COLO829 (cell line): ENCODE results near the gene RAB5B.
A peak's percentile ranks its signal among the peaks of the same experiment; 100 is the strongest.
"Not testable (repeated sequence)": the region's sequence is repeated elsewhere in the genome, so short reads cannot be mapped to it uniquely, and the experiment has no call there.

Source experiments
- DNase-seq: peaks from one replicate; pipeline ENCODE4 v3.0.0; 2012; ENCODE audit warnings: low spot score

Gene RAB5B

DNA sequence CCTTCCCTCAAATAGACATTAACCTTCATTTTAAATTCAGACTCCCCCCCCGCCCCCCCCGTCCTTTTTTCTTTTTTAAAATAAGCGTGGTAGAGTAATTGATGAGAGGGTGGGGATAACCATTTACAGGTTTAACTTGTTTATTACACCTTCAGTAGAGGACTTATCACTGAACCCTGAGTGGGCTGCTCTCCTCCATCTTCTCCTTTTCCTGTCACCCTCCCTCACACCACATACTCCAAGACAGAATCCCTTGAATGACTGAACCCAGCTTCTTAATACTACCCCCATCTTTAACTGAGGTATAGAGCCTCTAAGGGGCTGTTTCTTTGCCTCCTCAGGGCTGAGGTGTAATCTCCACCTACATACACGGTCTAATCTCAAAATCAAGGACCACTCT, 43.3 kb downstream of the RAB5B start:
- DNase-seq = no peak

DNA sequence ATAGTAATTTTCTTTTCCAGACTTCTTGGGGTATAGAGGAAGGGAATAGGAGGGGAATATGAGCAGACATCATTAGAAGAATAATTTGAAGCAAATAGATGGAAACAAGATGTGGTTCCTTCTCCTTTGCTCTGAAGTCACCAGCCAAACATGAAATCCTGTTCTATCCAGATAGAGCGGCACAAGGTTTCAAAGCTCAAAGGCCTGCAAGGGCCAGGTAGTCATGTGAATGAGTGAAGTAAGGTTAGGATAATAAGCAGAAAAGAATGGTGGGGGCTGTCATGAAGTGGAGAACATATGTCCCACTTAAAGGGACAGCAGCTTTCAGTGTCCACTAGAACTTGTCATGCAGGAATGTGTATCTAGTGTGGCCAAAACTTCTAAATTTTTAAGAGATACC, 44.5 kb downstream of the RAB5B start:
- DNase-seq = no peak

DNA sequence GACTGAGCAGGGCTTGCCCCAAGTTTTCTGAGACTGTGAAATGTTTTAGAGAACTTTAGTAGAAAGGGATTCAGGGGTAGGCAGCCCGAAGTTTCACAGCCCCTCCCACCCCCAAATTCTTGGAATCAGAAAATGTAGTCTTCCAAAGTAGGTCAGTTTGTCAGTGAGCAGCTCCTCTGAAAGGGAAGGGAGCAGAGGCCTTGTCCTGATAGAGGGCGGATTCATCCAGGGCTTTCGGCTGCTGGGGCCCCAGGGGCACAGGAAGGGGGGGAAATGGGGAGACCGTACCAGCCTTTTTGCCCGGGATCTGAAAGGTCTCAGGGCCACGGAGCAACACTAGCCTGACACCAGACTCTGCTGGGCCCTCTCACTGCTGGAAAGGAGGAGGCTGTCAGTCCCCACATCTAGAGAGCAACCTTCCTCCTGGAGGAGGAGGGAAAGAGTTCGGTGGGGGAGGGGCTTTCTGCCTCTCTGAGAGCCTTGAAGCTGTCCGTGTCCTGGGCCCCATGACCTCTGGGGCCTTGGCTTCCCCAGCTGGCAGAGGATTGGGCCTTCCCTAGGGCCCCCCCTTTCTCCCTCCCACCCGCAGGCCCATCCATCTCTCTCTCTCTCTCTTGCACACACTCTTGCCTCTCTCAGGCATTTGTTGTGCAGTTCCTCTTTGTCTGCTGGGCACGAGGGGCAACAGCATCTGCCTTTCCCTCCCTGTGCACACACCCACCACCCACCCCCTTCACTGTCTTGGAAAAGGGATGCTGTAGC, 46.7 kb downstream of the RAB5B start, which contains the start of gene IKZF4:
Gene IKZF4 (plus strand): TSS at position 621 of the 762 bp plus-strand sequence. CDS start 451 bp downstream, outside the sequence.
- no peak for DNase-seq

DNA sequence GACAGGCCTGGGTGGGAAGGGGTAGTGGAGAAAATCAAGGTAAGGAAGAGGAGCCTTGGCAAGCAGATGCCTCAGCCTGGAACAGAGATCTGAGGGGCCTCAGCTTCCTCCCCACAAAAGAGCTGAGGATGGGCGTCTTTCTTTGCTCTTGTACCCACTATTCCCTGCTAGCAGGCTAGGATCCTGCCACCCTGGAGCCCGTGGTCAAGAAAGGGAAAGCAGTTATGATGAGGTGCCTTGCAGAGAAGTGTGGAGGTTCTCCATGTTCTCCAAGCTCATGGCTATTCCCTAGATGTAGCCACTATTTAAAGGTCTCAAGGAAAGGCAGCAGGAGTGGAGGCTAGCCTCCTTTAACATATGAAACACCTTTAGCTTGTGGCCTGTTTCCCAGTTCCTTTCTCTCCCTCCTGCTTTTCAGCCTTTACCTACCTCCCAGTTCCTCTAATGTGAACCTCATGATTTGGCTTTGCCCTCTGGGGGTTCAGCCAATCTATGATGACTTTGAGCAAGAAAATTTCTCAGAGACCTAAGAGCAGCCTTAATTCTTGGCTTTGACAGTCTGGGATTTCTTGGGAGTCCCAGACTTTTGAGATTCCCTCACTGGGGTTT, 48.1 kb downstream of the RAB5B start:
- no peak for DNase-seq

DNA sequence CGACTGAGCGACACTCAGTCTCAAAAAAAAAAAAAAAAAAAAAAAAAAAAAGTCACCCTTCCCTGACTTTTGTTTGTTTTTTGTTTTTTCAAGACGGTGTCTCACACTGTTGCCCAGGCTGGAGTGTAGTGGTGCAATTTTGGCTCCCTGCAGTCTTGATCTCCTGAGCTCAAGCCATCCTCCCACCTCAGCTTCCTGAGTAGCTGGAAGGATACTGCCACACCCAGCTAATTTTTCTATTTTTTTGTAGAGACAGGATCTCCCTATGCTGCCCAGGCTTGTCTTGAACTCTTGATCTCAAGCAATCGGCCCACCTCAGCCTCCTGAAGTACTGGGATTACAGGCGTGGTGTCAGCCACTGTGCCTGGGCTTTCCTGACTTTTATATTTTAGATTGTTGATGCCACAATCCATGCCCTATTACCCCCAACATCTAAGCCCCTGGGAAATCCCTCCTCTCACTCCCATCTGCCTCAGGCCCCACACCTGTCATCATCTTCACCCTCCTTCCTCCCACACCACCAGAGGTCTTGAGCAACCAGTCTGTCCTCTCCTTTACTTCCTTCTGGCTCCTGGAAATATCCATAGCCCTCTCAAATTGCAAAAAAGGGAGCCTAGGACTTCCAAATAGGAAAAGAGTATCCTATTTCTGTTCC, 54.8 kb downstream of the RAB5B start:
- DNase-seq = no peak

DNA sequence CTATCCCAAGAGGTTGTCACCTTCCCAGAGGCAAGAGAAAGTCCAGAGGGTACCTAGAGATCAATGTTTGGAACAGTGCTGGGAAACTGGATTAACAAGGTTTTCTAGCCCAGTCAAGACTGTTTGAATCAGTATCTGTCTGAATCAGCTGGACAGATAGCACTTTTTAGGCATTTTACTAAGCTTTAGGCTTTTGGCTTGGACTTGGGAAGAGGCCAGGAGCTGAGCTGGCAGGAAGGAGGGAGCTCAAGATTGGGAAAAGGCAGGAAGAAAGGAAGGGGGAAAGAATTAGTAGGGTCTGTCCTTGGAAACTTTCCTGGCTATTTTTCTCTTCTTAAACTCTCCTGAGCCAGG, 55.3 kb downstream of the RAB5B start:
- DNase-seq = no peak

DNA sequence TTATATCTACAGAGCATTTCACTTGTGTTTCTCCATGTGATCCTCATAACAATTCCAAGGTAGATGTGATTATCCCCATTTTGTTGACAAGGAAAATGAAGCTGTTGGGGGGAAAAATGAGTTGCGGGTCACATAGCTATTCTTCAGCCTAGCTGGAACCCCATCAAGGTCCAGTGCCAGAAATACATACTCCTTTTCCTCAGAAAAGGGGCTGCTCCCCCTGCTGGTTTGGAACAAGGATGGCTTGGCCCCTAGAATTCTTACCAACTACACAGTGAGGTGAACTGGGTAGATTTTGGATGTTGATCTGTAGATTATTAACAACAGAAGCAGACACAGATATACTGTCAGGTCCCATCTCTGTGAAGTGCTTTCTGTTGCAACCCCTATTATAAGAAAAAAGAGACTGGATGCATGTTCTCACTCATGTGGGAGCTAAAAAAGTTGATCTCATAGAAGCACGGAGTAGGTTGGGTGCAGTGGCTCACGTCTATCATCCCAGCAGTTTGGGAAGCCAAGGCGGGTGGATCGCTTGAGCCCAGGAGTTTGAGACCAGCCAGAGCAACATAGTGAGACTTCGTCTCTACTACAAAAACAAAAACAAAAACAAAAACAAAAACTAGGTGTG, 55.9 kb downstream of the RAB5B start:
- DNase-seq = peak; percentile 35

DNA sequence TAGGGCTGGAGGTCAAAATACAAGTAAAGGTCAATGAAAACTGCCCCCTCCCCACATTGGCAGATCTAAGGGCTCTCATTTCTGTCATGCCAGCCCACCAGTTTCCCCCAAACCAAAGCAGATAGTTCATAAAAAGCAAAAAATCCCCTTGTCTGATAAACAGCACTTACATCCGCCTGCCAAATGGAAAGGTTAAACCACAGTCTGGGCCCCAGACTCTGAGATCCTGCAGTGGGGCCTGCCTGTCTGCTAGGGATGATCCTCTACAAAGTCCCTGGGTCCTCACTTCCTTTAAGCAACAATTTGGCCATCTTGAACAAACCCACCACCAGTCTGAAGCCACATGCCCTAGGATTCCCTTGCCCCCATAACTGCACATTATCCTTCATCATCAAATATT, 58.1 kb downstream of the RAB5B start:
- no peak for DNase-seq

DNA sequence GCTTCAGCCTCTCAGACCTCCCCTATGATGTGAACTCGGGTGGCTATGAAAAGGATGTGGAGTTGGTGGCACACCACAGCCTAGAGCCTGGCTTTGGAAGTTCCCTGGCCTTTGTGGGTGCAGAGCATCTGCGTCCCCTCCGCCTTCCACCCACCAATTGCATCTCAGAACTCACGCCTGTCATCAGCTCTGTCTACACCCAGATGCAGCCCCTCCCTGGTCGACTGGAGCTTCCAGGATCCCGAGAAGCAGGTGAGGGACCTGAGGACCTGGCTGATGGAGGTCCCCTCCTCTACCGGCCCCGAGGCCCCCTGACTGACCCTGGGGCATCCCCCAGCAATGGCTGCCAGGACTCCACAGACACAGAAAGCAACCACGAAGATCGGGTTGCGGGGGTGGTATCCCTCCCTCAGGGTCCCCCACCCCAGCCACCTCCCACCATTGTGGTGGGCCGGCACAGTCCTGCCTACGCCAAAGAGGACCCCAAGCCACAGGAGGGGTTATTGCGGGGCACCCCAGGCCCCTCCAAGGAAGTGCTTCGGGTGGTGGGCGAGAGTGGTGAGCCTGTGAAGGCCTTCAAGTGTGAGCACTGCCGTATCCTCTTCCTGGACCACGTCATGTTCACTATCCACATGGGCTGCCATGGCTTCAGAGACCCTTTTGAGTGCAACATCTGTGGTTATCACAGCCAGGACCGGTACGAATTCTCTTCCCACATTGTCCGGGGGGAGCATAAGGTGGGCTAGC, 60.9 kb downstream of the RAB5B start:
- no peak for DNase-seq

DNA sequence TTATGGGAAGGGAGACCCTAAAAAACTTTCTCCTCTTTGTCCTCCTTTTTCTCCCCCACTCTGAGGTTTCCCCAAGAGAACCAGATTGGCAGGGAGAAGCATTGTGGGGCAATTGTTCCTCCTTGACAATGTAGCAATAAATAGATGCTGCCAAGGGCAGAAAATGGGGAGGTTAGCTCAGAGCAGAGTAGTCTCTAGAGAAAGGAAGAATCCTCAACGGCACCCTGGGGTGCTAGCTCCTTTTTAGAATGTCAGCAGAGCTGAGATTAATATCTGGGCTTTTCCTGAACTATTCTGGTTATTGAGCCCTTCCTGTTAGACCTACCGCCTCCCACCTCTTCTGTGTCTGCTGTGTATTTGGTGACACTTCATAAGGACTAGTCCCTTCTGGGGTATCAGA, 63.3 kb downstream of the RAB5B start:
- DNase-seq = no peak

DNA sequence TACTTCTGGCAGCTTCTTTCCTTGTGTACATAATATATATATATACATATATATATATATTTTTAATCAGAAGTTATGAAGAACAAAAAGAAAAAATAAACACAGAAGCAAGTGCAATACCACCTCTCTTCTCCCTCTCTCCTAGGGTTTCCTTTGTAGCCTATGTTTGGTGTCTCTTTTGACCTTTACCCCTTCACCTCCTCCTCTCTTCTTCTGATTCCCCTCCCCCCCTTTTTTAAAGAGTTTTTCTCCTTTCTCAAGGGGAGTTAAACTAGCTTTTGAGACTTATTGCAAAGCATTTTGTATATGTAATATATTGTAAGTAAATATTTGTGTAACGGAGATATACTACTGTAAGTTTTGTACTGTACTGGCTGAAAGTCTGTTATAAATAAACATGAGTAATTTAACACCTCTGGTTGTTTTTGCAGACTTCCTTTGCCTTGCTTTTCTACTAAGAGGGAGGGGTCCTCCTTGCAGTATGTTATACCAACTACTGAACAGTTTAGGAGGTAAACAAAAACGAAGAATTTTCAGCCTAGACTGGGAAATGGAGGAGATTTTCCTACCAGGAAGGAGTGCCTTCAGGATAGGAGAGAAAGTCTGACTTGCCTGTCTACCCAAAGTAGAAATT, 64.3 kb downstream of the RAB5B start:
- no peak for DNase-seq

DNA sequence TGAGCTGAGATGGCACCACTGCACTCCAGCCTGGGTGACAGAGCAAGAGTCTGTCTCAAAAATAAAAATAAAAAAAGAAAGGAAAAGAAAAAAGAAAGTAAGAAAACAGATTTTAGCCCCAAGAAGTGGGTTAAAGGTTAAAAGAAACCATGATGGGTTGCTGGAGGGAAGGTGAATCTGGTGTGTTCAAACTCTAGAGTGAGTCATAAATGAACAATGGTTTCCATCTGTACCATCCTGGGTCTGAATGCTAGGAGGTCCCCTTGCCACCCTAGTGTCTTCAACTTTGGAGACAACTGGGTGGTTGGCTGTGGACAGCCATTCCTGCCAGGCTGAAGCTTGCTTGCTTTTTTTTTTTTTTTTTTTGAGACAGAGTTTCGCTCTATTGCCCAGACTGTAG, 66.3 kb downstream of the RAB5B start:
- DNase-seq = no peak

DNA sequence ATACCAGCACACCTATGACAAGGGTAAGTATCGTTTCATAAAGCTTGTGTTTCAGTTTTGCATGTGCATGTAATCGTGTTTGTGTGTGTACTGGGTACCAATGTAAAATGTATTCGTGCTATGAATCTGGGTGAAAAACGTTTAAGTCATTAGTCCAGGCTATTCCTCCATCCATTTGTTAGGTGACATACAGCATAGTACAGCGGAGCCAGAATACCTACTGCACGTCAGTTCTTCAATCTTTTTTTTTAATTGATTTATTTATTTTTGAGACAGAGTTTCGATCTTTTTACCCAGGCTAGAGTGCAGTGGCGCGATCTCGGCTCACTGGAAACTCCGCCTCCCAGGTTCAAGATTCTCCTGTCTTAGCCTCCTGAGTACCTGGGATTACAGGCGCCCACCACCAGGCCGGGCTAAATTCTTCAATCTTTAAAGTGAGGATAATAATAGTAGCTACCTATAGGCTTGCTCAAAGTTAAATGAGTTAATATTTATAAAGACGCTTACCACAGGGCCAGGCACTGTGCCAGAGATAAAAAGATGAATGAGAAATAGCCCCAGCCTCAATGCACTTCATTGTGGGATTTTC, 67.2 kb downstream of the RAB5B start:
- DNase-seq = no peak

DNA sequence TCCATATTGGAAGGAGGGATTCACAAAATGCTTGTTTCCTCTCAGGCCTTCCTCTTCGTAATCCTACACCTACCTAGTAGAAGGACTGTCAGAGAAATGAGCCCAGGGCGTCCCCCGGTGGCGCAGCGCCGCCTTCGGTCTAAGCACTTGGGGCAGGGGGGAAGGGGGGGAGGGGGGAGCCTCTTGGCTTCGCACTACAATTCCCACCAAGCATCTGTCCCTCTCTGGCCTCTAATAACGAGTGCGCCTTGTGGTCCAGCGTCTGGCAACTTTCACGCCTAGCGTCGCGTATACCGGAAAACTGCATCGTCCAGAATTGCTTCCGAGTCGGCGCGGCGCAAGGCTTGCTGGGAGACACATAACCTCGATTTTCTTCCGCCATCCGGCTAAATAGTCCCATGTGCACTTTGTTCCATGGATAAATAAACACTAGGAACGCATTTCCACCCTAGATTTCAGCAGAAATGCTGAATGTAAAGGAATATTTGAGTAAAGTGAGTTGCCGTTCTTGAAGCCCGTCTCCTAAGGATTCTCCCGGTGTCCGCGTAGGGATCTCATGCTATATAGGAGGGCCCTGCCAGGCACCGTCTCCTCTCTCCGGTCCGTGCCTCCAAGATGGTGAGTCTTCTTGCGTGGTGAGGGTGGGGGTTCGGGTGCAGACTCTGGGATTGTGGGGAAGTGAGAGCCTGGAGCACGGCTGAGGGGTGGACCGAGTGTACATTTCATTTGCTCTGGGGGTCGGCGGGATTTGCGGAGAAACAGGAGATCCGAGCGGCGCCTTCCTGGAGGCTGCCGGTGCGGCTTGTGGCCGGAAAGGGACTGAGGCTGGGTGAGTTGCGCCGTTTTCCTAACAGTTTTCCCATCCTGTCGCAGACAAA, 67.9 kb downstream of the RAB5B start, which contains the start of gene RPS26:
Gene RPS26 (plus strand): TSS at position 367 of the 878 bp plus-strand sequence. CDS start 249 bp downstream, at position 616.
- peak; percentile 88 for DNase-seq

DNA sequence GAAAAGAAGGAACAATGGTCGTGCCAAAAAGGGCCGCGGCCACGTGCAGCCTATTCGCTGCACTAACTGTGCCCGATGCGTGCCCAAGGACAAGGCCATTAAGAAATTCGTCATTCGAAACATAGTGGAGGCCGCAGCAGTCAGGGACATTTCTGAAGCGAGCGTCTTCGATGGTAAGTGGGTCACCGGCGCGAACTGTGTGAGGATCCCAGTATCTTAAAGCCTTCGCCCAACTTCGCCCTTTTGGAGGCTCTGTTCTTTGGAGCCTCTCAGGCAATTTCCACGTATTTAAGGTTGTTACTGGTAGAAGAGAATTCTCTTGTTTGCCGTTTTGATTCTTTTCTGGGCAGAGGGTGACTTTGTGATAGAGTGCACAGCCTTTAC, 68.5 kb downstream of the RAB5B start:
- not testable (repeated sequence) for DNase-seq

DNA sequence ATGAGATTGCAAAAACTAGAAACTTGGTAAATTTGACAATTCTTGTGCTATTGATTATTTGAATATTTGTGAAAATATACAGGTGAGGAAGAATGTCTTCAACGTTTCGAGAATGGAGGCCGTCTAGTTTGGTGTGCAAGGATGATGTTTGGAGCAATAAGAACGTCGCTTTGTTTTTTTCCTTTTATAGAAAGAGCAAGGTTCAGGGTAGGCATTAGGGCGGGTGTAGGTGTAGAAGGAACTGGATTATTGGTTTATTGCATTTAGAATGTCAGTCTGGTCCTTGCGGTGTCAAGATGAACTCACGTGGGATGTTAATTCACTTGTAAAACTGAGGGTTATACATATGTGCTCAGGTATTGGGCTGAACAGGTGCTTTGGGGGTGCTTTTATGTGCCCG, 69.0 kb downstream of the RAB5B start:
- DNase-seq = no peak
